Liver (tissue), 9 donors: ENCODE results near the gene WAC. TPM values are rescaled to one million over a fixed set of nuclear protein-coding genes. Genes with fewer than 3 reads are reported as not detected.

ENCODE experiments used
- DNase-seq: peaks from one replicate; pipeline ENCODE4 v3.0.0-alpha.2; 2017; ENCODE audit warnings: low spot score
- H3K27ac ChIP-seq, 2 donors: one replicate each; pipeline ENCODE4 v1.7.0; 2013; ENCODE audit warnings: inconsistent platforms in 2 of 2, low read length in 2 of 2, control low read depth in 1 of 2, low read depth in 1 of 2, mild to moderate bottlenecking in 1 of 2
- H3K27me3 ChIP-seq, 4 donors: one replicate each; pipeline versions ENCODE4 v1.6.1 to v1.7.0; 2013; ENCODE audit warnings: low read length in 3 of 4, inconsistent platforms in 1 of 4, mild to moderate bottlenecking in 1 of 4, moderate library complexity in 1 of 4; ENCODE audit not compliant: control insufficient read depth in 4 of 4, insufficient read depth in 4 of 4
- H3K36me3 ChIP-seq, 4 donors: one replicate each; pipeline versions ENCODE4 v1.6.1 to v1.7.0; 2013; ENCODE audit warnings: low read length in 3 of 4, mild to moderate bottlenecking in 3 of 4, low read depth in 1 of 4, moderate library complexity in 1 of 4; ENCODE audit not compliant: control insufficient read depth in 4 of 4, insufficient read depth in 3 of 4
- H3K4me1 ChIP-seq, 4 donors: one replicate each; pipeline versions ENCODE4 v1.6.1 to v1.7.0; 2013; ENCODE audit warnings: low read length in 3 of 4, mild to moderate bottlenecking in 3 of 4, moderate library complexity in 1 of 4; ENCODE audit not compliant: control insufficient read depth in 4 of 4, insufficient read depth in 4 of 4
- H3K4me3 ChIP-seq, 3 donors: one replicate each; pipeline versions ENCODE4 v1.6.1 to v1.7.0; 2013; ENCODE audit warnings: low read length in 3 of 3, control low read depth in 1 of 3, low read depth in 1 of 3, mild to moderate bottlenecking in 1 of 3
- H3K9ac ChIP-seq, 2 donors: one replicate each; pipeline ENCODE4 v1.7.0; 2013; ENCODE audit warnings: low read length in 2 of 2, mild to moderate bottlenecking in 2 of 2, moderate library complexity in 2 of 2, control low read depth in 1 of 2, low read depth in 1 of 2
- H3K9me3 ChIP-seq, 4 donors: one replicate each; pipeline versions ENCODE4 v1.6.1 to v1.7.0; 2013; ENCODE audit warnings: low read length in 3 of 4; ENCODE audit not compliant: control insufficient read depth in 4 of 4
- CTCF ChIP-seq: fragments of 150-350 bp; IDR thresholded peaks from 2 replicates; pipeline ENCODE4 v1.5.1; 2017; ENCODE audit warnings: improper control_type of control experiment, low read depth, low read length; ENCODE audit not compliant: missing input control
- EGR1 ChIP-seq, 2 donors: IDR thresholded peaks; 2 replicates each; pipeline ENCODE4 v1.6.1; 2016 to 2018; ENCODE audit warnings: antibody characterized with exemption in 2 of 2, low read depth in 2 of 2
- FOXA1 ChIP-seq: IDR thresholded peaks from 2 replicates; pipeline ENCODE4 v1.6.1; 2016; ENCODE audit warnings: antibody characterized with exemption
- FOXA2 ChIP-seq: IDR thresholded peaks from 2 replicates; pipeline ENCODE4 v1.6.1; 2016; ENCODE audit warnings: antibody characterized with exemption
- GABPA ChIP-seq, 2 donors: IDR thresholded peaks in 1 of 2; conservative IDR thresholded peaks in 1 of 2; 2 replicates each; pipeline ENCODE4 v1.6.1; 2016; ENCODE audit warnings: antibody characterized with exemption in 2 of 2, mild to moderate bottlenecking in 1 of 2, moderate library complexity in 1 of 2
- HNF4A ChIP-seq, 2 donors: conservative IDR thresholded peaks; 2 replicates each; pipeline ENCODE4 v1.6.1; 2016; ENCODE audit warnings: antibody characterized with exemption in 2 of 2, mild to moderate bottlenecking in 2 of 2
- HNF4G ChIP-seq: IDR thresholded peaks from 2 replicates; pipeline ENCODE4 v1.6.1; 2016; ENCODE audit warnings: antibody characterized with exemption
- JUND ChIP-seq, 2 donors: IDR thresholded peaks; 2 replicates each; pipeline ENCODE4 v1.6.1; 2016; ENCODE audit warnings: antibody characterized with exemption in 2 of 2
- NR2F2 ChIP-seq: IDR thresholded peaks from 2 replicates; pipeline ENCODE4 v1.6.1; 2016; ENCODE audit warnings: antibody characterized with exemption
- RAD21 ChIP-seq, 2 donors: IDR thresholded peaks; 2 replicates each; pipeline ENCODE4 v1.6.1; 2016; ENCODE audit warnings: antibody characterized with exemption in 2 of 2, mild to moderate bottlenecking in 2 of 2
- RXRA ChIP-seq, 2 donors: IDR thresholded peaks; 2 replicates each; pipeline ENCODE4 v1.6.1; 2017 to 2018; ENCODE audit warnings: antibody characterized with exemption in 2 of 2, mild to moderate bottlenecking in 1 of 2
- SP1 ChIP-seq: IDR thresholded peaks from 2 replicates; pipeline ENCODE4 v1.6.1; 2018; ENCODE audit warnings: antibody characterized with exemption, mild to moderate bottlenecking
- TAF1 ChIP-seq: conservative IDR thresholded peaks from 2 replicates; pipeline ENCODE4 v1.6.1; 2016; ENCODE audit warnings: antibody characterized with exemption, mild to moderate bottlenecking
- ZBTB33 ChIP-seq: IDR thresholded peaks from 2 replicates; pipeline ENCODE4 v1.6.1; 2016; ENCODE audit warnings: antibody characterized with exemption
- WGBS: extraction: QIAGEN DNeasy Blood & Tissue Kit; methylation state at CpG from one replicate; pipeline ENCODE4 v1.1.7; 2013; 5-methylcytosine and 5-hydroxymethylcytosine counted together
- polyA plus RNA-seq, 2 donors: library from polyadenylated mRNA; stranded (reverse) in 1 of 2; unstranded in 1 of 2; fragments of 200-250 nt in 1 of 2; fragments of >200 nt in 1 of 2; fragmentation: Nextera tagmentation in 1 of 2; extraction: Ambion mirVana in 1 of 2; gene quantifications; one replicate each; pipeline versions ENCODE4 v1.2.1 to v1.2.3, GENCODE V29; 2013 to 2015
- total RNA-seq, 2 donors: library from RNA; depleted of rRNA; stranded (reverse); fragments of >200 nt; gene quantifications; one replicate each; pipeline ENCODE4 v1.2.3, GENCODE V29; 2014
- TF ChIP-seq, protein P1 (sequence below): IDR thresholded peaks from 2 replicates; pipeline ENCODE4 v1.6.1; 2016; ENCODE audit warnings: antibody characterized with exemption
- TF ChIP-seq, protein P2 (sequence below): IDR thresholded peaks from 2 replicates; pipeline ENCODE4 v1.6.1; 2016; ENCODE audit warnings: antibody characterized with exemption, mild to moderate bottlenecking
- TF ChIP-seq, protein P3 (sequence below): IDR thresholded peaks from 2 replicates; pipeline ENCODE4 v1.6.1; 2016; ENCODE audit warnings: antibody characterized with exemption
- donor health status: healthy.
- donor health status: healthy.
- donor health status: healthy.
- donor health status: healthy.
- donor health status: healthy.

Gene WAC
- total and polyA plus RNA-seq, 4 donors = 20.2 to 48.7 (median 32.0) TPM

- Histone ChIP-seq H3K36me3 (peaks cover 0 to 7% (median 3%) of the 10 kb centered on the region in 4 donors), H3K27ac (no peak overlapping the region), H3K4me3 (no peak overlapping the region), H3K4me1 (peaks cover 0 to 3% (median 1%) of the 10 kb centered on the region in 4 donors), H3K9me3 (no peaks in the 10 kb centered on the region), H3K9ac (no peak overlapping the region), H3K27me3 (no peaks in the 10 kb centered on the region)
- 92% methylated on average over 2 of the region's 2 CpGs for WGBS
- TF ChIP-seq, protein P1, sequence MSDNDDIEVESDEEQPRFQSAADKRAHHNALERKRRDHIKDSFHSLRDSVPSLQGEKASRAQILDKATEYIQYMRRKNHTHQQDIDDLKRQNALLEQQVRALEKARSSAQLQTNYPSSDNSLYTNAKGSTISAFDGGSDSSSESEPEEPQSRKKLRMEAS = no peak
- TF ChIP-seq, protein P2, sequence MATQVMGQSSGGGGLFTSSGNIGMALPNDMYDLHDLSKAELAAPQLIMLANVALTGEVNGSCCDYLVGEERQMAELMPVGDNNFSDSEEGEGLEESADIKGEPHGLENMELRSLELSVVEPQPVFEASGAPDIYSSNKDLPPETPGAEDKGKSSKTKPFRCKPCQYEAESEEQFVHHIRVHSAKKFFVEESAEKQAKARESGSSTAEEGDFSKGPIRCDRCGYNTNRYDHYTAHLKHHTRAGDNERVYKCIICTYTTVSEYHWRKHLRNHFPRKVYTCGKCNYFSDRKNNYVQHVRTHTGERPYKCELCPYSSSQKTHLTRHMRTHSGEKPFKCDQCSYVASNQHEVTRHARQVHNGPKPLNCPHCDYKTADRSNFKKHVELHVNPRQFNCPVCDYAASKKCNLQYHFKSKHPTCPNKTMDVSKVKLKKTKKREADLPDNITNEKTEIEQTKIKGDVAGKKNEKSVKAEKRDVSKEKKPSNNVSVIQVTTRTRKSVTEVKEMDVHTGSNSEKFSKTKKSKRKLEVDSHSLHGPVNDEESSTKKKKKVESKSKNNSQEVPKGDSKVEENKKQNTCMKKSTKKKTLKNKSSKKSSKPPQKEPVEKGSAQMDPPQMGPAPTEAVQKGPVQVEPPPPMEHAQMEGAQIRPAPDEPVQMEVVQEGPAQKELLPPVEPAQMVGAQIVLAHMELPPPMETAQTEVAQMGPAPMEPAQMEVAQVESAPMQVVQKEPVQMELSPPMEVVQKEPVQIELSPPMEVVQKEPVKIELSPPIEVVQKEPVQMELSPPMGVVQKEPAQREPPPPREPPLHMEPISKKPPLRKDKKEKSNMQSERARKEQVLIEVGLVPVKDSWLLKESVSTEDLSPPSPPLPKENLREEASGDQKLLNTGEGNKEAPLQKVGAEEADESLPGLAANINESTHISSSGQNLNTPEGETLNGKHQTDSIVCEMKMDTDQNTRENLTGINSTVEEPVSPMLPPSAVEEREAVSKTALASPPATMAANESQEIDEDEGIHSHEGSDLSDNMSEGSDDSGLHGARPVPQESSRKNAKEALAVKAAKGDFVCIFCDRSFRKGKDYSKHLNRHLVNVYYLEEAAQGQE = no peak
- TF ChIP-seq FOXA2 = no peak
- no peak for TF ChIP-seq JUND (IDR thresholded peaks at IDR 0.05)
- no peak for TF ChIP-seq SP1
- TF ChIP-seq, protein P3, sequence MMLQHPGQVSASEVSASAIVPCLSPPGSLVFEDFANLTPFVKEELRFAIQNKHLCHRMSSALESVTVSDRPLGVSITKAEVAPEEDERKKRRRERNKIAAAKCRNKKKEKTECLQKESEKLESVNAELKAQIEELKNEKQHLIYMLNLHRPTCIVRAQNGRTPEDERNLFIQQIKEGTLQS = no peak
- no peak for TF ChIP-seq ZBTB33
- TF ChIP-seq CTCF = no peak
- no peak for TF ChIP-seq RXRA (IDR thresholded peaks at IDR 0.05)
- no peak for TF ChIP-seq RAD21 (IDR thresholded peaks at IDR 0.05)
- no peak for TF ChIP-seq TAF1
- TF ChIP-seq EGR1 (IDR thresholded peaks at IDR 0.05; ENCODE audit: low read depth in 2 of 2) = no peak
- TF ChIP-seq HNF4G = no peak
- no peak for TF ChIP-seq NR2F2
- no peak for TF ChIP-seq FOXA1
- no peak for TF ChIP-seq HNF4A (conservative IDR thresholded peaks at IDR 0.05)
- no peak for DNase-seq
Measured at GRCh38 chr10:28578454-28578853, 45.5 kb downstream of the WAC start.

- Histone ChIP-seq H3K9me3 (no peaks in the 10 kb centered on the region), H3K9ac (no peak overlapping the region), H3K27ac (no peak overlapping the region), H3K4me3 (no peak overlapping the region), H3K36me3 (peaks cover 0 to 17% (median 12%) of the 10 kb centered on the region in 4 donors), H3K27me3 (no peaks in the 10 kb centered on the region), H3K4me1 (peaks cover 0 to 2% (median 0%) of the 10 kb centered on the region in 4 donors)
- 97% methylated on average over 1 of the region's 1 CpG for WGBS
- DNase-seq = no peak
- TF ChIP-seq FOXA2 = no peak
- TF ChIP-seq CTCF = no peak
- no peak for TF ChIP-seq HNF4A (conservative IDR thresholded peaks at IDR 0.05)
- TF ChIP-seq JUND (IDR thresholded peaks at IDR 0.05) = no peak
- TF ChIP-seq EGR1 (IDR thresholded peaks at IDR 0.05; ENCODE audit: low read depth in 2 of 2) = no peak
- no peak for TF ChIP-seq NR2F2
- TF ChIP-seq, protein P1 = no peak
- TF ChIP-seq SP1 = no peak
- TF ChIP-seq FOXA1 = no peak
- no peak for TF ChIP-seq HNF4G
- no peak for TF ChIP-seq GABPA (IDR thresholded peaks at IDR 0.05 in 1 of 2, conservative IDR thresholded peaks at IDR 0.05 in 1 of 2)
- no peak for TF ChIP-seq RXRA (IDR thresholded peaks at IDR 0.05)
- TF ChIP-seq, protein P3 = no peak
Measured at GRCh38 chr10:28580825-28581224, 47.9 kb downstream of the WAC start.
